ENCODE data around the gene C1QTNF2. TPM values are rescaled to one million over a fixed set of nuclear protein-coding genes. Genes with fewer than 3 reads are reported as not detected.

Gene C1QTNF2
- total RNA-seq, 1 donor from 2014 or later = not detected

DNA sequence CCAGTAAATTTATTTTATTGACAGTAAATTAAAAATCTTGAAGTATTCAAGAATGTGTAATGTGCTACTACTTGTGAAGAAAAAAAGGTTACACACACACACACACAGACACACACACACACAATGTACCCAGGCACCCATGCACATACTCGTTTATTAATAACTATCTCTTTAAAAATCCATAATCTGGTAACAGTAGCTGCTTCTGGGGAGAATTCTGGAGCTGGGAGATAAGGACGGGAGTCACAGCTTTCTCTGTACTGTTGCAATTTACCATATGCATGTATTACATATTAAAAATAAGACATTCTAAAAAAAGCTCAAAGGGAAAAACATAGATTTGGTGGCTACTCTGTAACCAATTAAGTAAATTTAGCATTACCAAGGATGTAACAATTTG lies 7.9 kb upstream of the C1QTNF2 start:
- TF ChIP-seq CTCF (IDR thresholded peaks at IDR 0.05; ENCODE audit: insufficient read depth, low read length, severe bottlenecking) = no peak
- no peak overlapping the region for H3K4me3 ChIP-seq (ENCODE audit: low read depth, low read length)
- H3K36me3 ChIP-seq (ENCODE audit: control insufficient read depth, insufficient read depth, low read length) = no peaks in the 10 kb centered on the region
- no peak for DNase-seq (ENCODE audit: low read depth)
- peaks cover 2% of the 10 kb centered on the region for H3K27me3 ChIP-seq (ENCODE audit: control insufficient read depth, insufficient read depth, low read length)
- FAIRE-seq = no peak

DNA sequence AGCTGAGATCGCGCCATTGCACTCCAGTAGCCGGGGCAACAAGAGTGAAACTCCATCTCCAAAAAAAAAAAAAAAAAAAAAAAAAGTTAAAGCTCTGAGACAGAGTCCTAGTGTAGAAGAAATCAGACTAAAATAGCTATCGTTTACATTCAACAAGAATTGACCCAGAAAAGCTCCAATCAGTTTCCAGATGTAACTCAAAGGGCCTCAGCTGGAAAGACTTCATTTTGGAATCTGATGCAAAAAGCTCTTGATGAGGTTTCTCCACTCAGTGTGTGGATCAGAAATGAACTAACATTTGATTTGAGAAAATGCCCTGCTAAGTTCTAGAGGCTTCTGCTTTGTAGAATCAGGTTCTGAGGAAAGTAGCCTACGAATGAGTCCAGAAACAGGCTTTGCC lies 7.2 kb upstream of the C1QTNF2 start:
- TF ChIP-seq CTCF (IDR thresholded peaks at IDR 0.05; ENCODE audit: insufficient read depth, low read length, severe bottlenecking) = no peak
- Histone ChIP-seq H3K36me3 (ENCODE audit: control insufficient read depth, insufficient read depth, low read length) (no peaks in the 10 kb centered on the region), H3K27me3 (ENCODE audit: control insufficient read depth, insufficient read depth, low read length) (peaks cover 2% of the 10 kb centered on the region), H3K4me3 (ENCODE audit: low read depth, low read length) (no peak overlapping the region)
- DNase-seq (ENCODE audit: low read depth) (no peak), FAIRE-seq (no peak)

DNA sequence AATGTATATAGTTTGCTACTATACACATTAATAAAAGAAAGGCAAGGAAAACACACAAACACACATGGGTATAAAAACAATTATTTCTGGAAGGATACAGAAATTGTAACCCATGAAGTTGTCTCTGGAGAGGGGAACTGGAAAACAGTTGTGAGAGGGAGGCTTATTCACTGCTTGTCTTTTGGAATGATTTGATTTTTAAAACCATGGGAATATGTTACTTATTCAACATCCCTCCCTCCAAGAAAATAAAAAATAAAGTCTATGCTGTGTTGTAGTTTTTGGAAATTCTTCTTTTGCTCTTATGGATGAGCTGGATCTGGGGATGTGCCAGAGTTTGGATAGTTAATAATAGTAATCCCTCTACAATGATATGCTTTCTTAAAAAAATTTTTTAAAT lies 6.0 kb upstream of the C1QTNF2 start:
- DNase-seq (ENCODE audit: low read depth) = no peak
- H3K27me3 ChIP-seq (ENCODE audit: control insufficient read depth, insufficient read depth, low read length) = peaks cover 3% of the 10 kb centered on the region
- no peak for TF ChIP-seq CTCF (IDR thresholded peaks at IDR 0.05; ENCODE audit: insufficient read depth, low read length, severe bottlenecking)
- H3K36me3 ChIP-seq (ENCODE audit: control insufficient read depth, insufficient read depth, low read length) = no peaks in the 10 kb centered on the region
- no peak for FAIRE-seq
- H3K4me3 ChIP-seq (ENCODE audit: low read depth, low read length) = no peak overlapping the region

DNA sequence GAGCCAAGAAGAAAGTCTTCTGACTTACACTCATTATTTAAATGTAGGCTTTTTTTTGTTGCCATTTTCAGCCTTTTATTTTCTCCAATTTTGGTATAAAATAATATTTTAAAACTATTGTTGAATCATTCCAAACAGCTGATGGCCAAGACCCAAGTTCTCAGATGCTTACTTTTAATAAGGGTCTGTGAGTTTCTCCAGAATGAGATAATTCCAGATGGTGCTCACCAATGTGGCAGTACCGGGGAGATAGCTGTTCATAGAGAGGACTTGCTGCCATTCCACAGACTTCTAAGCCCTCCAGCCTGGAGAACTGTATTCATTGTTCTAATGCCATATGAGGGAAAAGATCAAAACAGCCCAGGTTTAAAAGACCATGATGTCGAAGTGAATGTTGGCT lies 5.3 kb upstream of the C1QTNF2 start:
- Histone ChIP-seq H3K27me3 (ENCODE audit: control insufficient read depth, insufficient read depth, low read length) (peaks cover 2% of the 10 kb centered on the region), H3K36me3 (ENCODE audit: control insufficient read depth, insufficient read depth, low read length) (no peaks in the 10 kb centered on the region), H3K4me3 (ENCODE audit: low read depth, low read length) (no peak overlapping the region)
- FAIRE-seq (no peak), DNase-seq (ENCODE audit: low read depth) (no peak)
- TF ChIP-seq CTCF (IDR thresholded peaks at IDR 0.05; ENCODE audit: insufficient read depth, low read length, severe bottlenecking) = no peak

DNA sequence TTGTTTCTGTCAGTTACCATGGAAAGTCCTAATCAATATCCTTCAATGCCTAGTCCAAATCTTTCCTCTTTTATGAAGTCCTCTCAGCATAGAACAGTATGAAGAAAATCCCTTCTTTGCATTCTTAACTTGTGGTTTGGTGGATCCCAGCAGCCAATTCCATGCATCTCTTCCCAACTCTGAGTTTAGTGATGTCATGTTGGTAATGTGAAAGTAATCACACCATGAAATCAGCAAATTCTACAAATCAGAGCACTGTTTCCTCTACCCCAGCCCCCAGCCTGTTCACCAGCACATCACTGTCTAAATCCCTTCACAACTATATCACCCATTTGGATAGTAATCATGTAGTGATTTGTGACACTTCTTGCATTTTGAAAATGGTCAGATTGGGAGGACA lies 4.7 kb upstream of the C1QTNF2 start:
- no peak for TF ChIP-seq CTCF (IDR thresholded peaks at IDR 0.05; ENCODE audit: insufficient read depth, low read length, severe bottlenecking)
- Histone ChIP-seq H3K27me3 (ENCODE audit: control insufficient read depth, insufficient read depth, low read length) (peaks cover 2% of the 10 kb centered on the region), H3K36me3 (ENCODE audit: control insufficient read depth, insufficient read depth, low read length) (no peaks in the 10 kb centered on the region), H3K4me3 (ENCODE audit: low read depth, low read length) (no peak overlapping the region)
- no peak for DNase-seq (ENCODE audit: low read depth)
- FAIRE-seq = no peak

DNA sequence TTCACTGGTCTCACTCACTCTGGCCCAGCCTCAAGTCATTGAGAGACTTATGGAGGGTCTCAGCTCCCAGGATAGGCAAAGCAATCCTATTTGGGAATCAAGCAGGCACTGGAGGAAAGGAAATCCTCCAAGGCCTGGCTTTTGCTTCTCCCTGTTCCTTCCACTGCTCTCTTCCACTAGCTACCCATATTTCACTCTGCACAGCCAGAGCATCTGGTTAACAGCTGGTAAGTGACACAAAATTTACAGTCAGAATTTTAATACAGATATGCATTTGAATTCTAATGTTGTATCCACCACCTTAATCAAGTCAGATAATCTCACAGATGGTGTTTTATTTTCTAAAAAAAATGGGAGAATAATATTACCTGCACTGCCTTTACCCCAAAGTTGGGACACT lies 868 bp upstream of the C1QTNF2 start:
- no peak for FAIRE-seq
- peaks cover 3% of the 10 kb centered on the region for H3K27me3 ChIP-seq (ENCODE audit: control insufficient read depth, insufficient read depth, low read length)
- no peak overlapping the region for H3K4me3 ChIP-seq (ENCODE audit: low read depth, low read length)
- H3K36me3 ChIP-seq (ENCODE audit: control insufficient read depth, insufficient read depth, low read length) = no peaks in the 10 kb centered on the region
- no peak for DNase-seq (ENCODE audit: low read depth)
- no peak for TF ChIP-seq CTCF (IDR thresholded peaks at IDR 0.05; ENCODE audit: insufficient read depth, low read length, severe bottlenecking)
